Measurements from ENCODE around the gene CDK2AP2. TPM values are rescaled to one million over a fixed set of nuclear protein-coding genes. Genes with fewer than 3 reads are reported as not detected.

The CDK2AP2 gene
- total and polyA plus RNA-seq, 2 donors (not counting 3 experiments of a cell fraction or from before 2014, with no cell fraction given): 81.2 to 143 TPM

- Histone ChIP-seq H3K27ac (ENCODE audit: insufficient read depth, low read depth, low read length) (peak within 1 kb of the TSS; percentile 51), H3K4me1 (ENCODE audit: control insufficient read depth, extremely low read depth, insufficient read depth, low read length) (peaks cover 36% of the 10 kb centered on the region), H3K9me1 (replicated peaks; ENCODE audit: control insufficient read depth, extremely low read depth, insufficient read depth, low read length) (no peaks in the 10 kb centered on the region), H3K27me3 (ENCODE audit: control insufficient read depth in 2 of 2, insufficient read depth in 2 of 2, low read length in 2 of 2) (no peaks in the 10 kb centered on the region), H3K9me3 (replicated peaks; ENCODE audit: control insufficient read depth, insufficient read depth, low read length) (no peaks in the 10 kb centered on the region), H3K9ac (replicated peaks; ENCODE audit: extremely low read depth, insufficient read depth, low read length) (peak within 1 kb of the TSS; percentile 48), H3K79me2 (ENCODE audit: control insufficient read depth, insufficient read depth, low read length) (peaks cover 11% of the 10 kb centered on the region), H3K4me3 (replicated peaks in 1 of 3; ENCODE audit: insufficient read depth in 1 of 3, low read depth in 1 of 3, low read length in 3 of 3) (peak within 1 kb of the TSS; percentile 33 to 64 (median 43)), H2AFZ (ENCODE audit: low read depth, low read length) (peak within 1 kb of the TSS; percentile 56), H3K36me3 (ENCODE audit: control insufficient read depth in 2 of 2, extremely low read depth in 1 of 2, insufficient read depth in 2 of 2, low read length in 2 of 2) (peaks cover 0 to 4% of the 10 kb centered on the region in 2 experiments), H3K4me2 (ENCODE audit: insufficient read depth, low read length) (peak within 1 kb of the TSS; percentile 62), H4K20me1 (replicated peaks; ENCODE audit: control insufficient read depth, extremely low read depth, insufficient read depth, low read length) (no peaks in the 10 kb centered on the region)
- dilution Hi-C loops (cut with MboI; ENCODE audit: extremely low pct_ligation_motif_present, low sequenced_read_pairs): no loop called here
- intact Hi-C loops (cut with micrococcal nuclease): loop anchor here (2.0 to 10.0 kb wide), 2 partner anchors 62 to 240 kb away; partner anchors contain the start of genes CORO1B and GRK2
- DNase-seq (ENCODE audit: low read depth, low spot score): no peak
- ChIA-PET CTCF (interaction anchor here (0.5 to 2.3 kb wide), 7 partner anchors 103 to 432 kb away, joined by 3 to 20 read pairs (median 7); partner anchors contain the start of genes PPP1CA and RAD9A), POLR2A (interaction anchor here (1.0 kb wide), 1 partner anchor 113 kb away, joined by 4 read pairs; the partner anchor contains the start of gene RAD9A)
- TF ChIP-seq POLR2A (IDR thresholded peaks at IDR 0.05; ENCODE audit: low read depth, low read length): no peak
- TF ChIP-seq POLR2AphosphoS5 (IDR thresholded peaks at IDR 0.05; ENCODE audit: insufficient read depth, low read depth, low read length): peak; percentile 23
- no peak for TF ChIP-seq FOS (IDR thresholded peaks at IDR 0.05; ENCODE audit: borderline replicate concordance, insufficient read depth, low read length)
- TF ChIP-seq MYC (IDR thresholded peaks at IDR 0.05; ENCODE audit: low read depth, low read length): no peak
- TF ChIP-seq MAX (IDR thresholded peaks at IDR 0.05; ENCODE audit: insufficient read depth, insufficient read length): no peak
- TF ChIP-seq GATA2 (IDR thresholded peaks at IDR 0.05; ENCODE audit: insufficient read depth, insufficient read length, low read depth, low read length): no peak
- BruUV-seq (replicated peaks): no TSS peak
- FAIRE-seq: peak; percentile 54
These were observed 2.9 kb downstream of the CDK2AP2 start, which contains the start of gene PITPNM1 for GRCh38 chr11:67504950-67505581. TSS of gene PITPNM1 (minus strand) at chr11:67505363. CDS start at chr11:67504180, 1,183 bp downstream.

Measured in endothelial cell of umbilical vein (primary cell).